ENCODE data around the gene FHIT.

- TF ChIP-seq CTCF (IDR thresholded peaks at IDR 0.05; ENCODE audit: insufficient read depth, low read length, poor library complexity, severe bottlenecking): no peak
- no peak for TF ChIP-seq EZH2phosphoT487 (conservative IDR thresholded peaks at IDR 0.05; ENCODE audit: low read length)
These were observed 1388.6 kb downstream of the FHIT start for GRCh38 chr3:59862686-59863085.
